SKM-1 treated with dmso at 0.1 percent for 144 hours (cell line): ENCODE results near the gene INMT.

Experiments
- DNase-seq: peaks from one replicate; lab custom pipeline; 2025; ENCODE audit not compliant: unreplicated experiment; lab: John Stamatoyannopoulos, UW

Gene INMT

DNA sequence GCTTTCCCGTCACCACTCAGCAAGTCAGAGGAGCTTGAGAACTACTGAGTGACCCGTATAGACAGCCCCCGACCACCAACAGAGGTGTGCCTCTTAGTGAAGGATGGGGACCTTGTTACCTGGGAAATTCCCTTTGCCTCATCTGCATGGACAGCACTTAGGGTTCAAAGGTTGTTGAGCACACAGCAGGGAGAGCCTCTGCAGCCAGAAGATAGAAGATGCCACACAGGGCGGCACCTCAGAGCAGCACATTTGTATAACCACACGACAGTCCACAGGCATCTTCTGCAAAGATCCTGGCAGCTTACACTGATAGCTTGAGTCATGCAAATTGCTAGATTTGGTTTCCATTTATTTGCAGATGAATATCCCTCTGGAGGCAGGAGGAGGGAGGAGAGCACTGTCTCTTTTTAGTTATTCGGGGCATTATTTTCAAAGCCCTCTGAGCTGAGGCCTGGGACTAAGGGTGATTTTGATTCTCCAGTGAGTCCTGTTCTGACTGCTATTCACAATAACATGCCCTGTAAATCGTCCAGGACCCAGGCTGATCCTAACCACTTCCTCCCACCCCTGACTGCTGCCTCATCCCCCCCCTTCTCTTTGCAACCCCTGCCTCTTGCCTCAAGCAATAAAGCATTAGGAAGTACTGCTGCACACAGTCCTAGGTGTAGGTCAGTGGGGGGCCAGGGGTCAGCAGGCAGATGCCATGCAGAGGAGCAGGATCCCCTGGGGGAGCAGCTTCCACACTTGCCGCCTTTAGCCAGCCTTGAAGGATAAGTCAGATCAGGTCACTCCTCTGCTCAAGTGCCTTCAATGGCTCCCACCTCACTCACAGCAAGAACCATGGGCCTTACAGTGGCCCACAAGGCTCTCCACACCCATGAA, 24.6 kb upstream of the INMT start:
- DNase-seq = peak; percentile 57

DNA sequence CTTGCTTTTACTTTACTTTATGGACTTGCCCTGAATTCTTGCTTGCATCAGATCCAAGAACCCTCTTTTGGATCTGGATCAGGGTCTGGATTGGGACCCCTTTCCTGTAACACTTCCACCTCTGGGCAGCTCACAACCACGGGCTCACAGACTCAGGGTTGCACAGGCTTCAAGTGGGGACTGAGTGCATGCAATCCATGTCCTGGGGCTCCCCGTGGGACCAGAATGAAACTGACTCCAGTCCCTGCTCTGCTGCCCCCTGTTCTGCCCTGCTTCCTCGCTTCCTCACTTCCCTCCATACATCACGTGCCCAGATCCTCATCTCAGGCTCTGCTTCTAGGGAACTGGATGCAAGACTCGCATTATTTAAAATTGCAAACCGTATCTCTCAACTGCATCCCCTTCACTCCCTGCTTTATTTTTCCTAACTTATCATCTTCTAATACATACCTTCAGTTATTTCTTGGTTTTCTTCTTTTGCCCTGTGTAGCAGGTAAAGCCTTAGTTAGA, 23.3 kb upstream of the INMT start:
- no peak for DNase-seq

DNA sequence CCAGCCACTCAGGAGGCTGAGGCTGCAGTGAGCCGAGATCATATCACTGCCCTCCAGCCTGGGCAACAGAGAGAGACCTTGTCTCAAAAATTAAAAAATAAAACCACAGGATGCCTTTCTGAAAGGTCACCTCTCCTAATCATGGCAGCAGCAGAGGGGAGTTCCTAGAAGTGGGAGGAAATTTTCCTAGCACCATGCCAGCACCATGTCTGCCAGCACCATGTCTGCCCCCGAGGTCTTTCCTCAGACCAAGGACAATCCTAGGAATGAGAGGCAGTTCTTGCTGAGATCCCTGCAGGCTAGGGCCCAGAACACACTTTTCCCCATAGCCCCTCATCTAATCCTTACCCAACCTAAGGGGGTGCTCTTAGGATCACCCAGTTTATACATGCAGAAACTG, 22.3 kb upstream of the INMT start:
- DNase-seq = no peak

DNA sequence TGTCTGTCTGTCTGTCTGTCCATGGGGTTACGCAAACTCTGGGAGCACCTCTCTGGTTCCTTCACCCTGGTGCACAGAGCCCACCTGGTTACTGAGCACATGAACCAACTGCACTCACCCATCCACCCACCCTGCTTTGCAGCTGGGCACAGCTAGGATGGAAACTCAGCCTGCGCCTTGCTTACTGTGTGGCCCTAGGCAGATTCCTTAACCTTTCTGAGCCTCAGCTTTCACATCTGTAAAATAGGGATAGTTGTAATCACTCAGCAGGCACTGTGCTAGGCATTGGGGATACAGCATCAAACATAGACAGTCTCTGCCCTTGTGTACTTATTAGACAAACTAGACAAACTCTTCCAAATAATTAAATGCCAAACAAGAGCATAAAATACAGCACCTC, 21.8 kb upstream of the INMT start:
- no peak for DNase-seq

DNA sequence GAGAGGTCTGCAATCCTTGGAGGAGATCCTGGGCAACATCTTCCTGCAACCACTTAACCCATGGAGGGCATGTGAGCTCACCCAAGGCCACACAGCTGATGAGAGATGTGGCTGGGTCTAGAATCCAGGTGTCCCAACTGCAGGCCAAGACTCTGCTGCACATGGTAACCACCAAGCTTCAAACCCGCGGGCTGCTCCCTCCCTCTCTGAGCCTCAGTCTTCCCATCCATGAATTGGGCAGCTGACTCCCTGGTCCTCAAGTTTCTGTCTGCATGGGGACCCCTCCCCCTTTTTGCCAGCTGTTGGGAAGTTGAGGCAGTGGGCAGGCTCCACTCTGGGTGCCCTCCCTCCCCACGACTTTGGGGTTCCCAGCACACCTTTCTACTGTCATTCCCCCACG, 20.9 kb upstream of the INMT start:
- no peak for DNase-seq

DNA sequence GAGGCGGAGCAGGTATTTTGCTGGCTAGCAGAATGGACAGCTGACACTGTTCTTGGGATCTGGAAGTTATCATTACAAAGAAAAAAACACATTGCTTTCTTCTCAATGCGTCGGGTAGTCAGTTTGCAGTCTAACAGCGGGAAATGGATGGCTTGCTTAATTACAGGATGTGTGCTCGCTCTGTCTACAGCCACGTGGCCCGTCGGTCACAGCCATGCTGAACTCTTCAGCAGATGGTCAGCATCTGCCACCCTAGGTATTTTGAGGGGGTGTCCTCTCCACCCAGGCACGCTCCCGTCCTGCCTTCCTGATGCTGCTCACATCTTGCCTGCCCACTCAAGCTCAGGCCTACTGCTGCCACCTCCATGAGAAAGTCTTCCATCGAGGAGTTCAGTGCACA, 20.4 kb upstream of the INMT start:
- DNase-seq = no peak

DNA sequence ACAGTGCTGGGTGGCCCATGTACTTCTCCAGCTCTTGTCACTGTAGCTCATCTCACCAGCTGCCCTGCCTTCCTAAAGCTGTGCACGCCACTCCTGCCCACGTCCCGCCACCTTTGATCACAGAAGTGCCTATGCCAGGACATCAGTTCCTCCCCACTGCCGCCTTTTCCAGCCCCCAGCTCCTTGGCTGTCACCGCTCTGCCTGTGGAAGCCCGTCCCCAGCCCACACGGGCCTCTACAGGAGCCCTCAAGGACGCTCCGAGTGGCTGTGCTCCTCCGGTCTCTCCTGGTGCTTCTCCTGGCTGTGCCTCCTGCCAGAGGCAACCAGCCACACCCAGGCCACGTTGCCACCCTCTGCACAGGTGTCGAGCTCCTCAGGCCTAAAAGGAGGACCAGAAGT, 19.3 kb upstream of the INMT start:
- DNase-seq = no peak

DNA sequence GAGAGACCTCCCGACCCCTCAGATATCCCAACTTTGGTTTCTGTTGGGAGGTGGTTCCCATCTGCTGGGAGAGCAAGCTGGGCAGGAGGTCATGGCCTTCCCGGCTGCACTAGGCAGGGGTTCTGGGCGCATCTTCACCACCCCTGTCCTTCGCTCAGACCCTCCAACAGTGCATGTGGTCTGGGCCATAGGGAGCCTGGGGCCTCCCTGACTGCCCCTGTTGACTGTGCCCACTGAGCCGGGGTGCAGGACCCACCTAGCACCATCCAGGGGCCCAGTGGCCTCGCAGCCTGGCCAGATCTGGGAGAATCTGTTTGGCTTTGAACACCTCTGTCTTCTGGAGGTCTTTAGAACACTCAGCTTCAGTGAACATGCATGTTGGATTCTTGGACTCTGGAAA, 18.7 kb upstream of the INMT start:
- no peak for DNase-seq

DNA sequence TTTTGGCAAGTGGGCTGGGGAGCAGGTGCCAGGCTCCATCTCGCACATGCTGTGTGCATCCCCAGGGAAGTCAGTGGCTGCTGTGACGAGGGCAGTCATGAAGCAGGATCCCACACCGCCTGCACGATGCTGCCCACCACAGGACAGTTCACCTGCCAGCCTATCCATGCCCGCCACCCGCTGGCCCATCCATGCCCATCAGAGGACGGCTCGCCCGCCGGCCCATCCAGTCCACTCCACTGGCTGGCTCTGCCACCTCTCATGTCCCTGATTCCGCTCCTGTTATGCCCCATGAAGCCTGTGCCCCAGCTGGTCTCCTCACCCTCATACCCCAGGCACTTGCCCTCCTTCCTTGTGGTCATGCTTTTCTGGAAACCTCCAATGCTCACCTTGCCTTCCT, 18.2 kb upstream of the INMT start:
- no peak for DNase-seq

DNA sequence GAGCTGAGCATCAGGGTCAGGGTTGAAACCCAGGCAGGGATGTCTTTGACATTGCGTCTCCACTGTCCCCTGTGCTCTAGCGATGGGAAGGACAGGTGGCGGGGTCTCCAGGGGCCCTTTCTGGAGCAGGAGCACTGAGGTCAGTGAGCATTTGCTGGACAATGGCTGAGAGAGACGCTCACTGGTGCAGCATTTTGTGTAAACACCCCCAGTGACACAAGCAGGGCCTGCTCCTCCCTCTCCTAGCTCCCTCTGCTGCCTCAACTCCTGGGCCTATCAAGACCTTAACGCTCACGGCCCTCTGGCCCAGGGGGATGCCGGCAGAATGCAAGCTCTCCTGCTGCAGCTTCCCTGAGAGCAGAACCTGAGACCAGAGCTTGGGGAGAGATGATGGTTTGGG, 17.4 kb upstream of the INMT start:
- no peak for DNase-seq

DNA sequence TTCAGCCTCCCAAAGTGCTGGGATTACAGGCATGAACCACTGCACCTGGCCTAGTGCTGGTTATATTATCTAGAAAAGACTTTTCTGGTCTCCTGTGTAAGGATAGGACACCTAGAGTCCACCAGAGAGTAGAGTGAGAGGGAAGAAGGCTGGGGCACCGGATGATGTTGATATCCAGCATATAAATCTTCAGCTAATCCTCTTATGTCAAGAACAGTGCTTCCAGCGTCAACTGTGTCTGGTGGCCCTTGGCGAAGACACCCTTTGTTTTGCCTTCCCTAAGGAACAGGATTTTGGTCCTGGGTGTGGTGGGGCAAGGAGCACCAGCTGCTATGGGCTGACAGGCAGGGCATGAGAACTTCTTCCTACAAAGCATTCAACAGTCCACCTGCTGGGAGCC, 16.3 kb upstream of the INMT start:
- DNase-seq = no peak

DNA sequence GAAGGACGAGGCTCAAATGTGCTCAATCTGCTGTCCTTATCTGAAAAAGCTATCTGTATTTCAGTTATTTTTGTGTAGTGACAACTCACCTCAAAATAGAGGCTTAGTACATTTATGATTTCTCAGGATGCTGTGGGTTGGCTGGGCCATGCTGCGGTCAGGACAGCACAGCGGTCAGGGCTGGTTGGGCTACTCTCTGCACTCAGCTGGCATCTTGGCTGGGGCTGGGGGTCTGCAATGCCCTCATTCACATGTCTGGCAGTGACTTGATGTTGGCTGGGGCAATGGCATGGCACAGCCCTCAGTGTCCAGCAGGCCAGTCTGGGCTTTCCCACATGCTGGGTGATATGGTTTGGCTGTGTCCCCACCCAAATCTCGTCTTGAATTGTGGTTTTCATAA, 15.6 kb upstream of the INMT start:
- no peak for DNase-seq

DNA sequence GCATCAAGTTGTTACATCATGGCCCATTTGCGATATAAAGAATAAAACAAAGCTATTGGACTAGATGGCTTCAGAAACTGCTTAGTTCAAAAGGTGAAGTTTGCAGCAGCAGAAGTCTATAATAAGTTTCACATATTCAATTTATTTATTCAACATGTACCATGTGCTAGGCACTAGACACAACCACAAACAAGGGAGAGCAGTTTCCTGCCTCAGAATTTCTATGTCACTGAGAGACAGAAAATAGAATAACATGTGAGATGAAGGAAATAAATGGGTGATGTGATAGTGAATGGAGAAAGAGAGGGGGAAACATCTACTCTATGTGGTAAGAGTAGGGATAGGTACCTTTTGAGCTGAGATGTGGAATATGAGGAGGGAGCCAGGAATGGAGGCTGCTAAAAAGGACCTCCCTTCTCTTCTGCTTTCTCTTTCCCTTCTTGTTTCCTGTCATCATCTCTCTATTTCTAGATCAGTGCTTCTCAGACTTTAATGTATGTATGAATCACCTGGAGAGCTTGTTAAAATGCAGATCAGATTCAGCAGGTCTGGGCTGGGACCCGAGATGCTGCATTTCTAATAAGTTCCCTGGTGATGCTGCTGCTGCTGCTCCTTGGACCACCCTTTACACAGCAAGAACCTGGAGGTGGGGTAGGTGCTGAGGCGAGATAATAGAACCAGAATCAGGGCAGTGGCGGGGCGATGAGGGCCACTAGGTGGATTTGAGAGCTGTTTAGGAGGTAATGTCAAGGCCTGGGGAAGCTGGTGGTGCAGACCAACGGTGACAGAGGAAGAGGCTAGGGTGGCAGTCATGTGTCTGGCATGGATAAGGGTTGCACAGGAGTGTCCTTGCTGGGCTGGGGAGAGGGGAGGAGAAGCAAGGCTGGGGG, 13.7 kb upstream of the INMT start:
- no peak for DNase-seq

DNA sequence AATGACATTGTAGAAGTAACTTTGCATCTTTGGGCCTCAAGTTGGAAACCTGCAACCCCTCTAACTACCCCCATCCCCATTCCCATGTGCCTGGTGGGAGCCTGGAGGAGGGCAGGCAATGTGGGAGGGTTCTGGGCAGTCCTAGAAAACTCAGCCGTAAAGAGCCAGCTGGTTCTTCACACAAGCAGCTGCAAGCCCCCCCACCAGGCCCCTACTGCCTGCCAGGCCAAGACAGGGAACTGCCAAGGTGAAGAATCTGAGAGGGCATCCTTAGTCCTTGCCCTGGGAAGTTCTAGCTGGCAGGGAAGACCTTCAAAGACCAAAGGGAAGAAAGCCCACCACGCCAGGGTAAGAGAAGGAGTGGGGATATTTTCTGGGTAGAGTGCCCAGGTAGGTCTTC, 12.2 kb upstream of the INMT start:
- no peak for DNase-seq

DNA sequence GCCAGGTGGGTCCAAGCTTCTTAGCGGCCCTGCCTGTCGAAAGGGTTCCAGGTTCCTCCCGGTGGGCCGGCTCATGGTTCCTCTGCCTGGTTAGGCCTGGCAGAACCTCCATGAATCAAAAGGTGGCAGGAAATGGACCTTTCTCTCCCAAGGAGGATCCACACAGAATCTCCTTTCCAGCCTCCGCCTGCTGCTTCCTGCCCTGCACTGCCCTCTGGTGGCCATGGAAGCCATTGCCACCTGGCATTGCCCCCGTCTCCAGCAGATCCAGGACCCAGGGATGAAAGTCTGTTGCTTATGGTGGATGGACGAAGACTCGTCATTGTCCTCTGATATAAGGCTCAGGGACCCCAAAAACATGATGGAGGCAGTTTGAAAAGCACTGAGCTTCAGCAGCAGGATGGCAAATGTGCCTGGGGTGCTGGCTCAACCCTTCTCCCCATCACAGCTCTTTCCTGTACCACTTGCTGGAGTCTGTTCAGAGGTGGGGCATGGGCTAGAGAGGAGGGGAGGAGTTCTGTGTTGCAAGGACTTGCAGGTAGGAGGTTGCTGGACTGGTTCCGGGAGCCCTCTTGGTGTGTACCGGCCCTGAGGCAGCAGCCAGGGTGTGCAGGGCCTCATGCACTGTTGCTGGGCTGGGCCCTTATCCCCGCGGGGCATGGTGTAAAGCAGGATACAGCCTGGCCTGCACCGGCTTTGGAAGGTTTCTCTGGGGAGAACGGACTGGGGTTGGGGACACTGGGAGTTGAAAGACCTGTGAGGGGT, 11.3 kb upstream of the INMT start:
- DNase-seq = peak; percentile 39

DNA sequence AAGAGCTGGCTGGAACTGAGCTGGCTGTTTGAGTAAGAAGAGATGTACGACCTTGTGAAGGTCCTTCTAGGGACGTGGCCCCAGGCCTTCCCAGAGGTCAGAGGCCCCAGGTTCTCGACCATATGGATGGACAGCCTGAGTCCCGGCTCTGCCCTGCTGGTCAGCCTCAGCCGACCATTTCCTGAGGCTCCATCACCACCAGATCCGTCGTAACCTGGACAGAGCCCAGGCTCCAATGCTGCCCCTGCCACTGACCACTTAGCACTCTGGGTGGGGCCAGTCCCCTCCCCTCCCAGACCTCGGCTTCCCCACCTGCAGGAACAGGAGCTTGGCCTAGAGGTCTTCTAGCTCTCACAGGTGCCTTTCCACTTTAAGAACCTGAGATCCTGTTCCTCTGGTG, 10.6 kb upstream of the INMT start:
- no peak for DNase-seq

DNA sequence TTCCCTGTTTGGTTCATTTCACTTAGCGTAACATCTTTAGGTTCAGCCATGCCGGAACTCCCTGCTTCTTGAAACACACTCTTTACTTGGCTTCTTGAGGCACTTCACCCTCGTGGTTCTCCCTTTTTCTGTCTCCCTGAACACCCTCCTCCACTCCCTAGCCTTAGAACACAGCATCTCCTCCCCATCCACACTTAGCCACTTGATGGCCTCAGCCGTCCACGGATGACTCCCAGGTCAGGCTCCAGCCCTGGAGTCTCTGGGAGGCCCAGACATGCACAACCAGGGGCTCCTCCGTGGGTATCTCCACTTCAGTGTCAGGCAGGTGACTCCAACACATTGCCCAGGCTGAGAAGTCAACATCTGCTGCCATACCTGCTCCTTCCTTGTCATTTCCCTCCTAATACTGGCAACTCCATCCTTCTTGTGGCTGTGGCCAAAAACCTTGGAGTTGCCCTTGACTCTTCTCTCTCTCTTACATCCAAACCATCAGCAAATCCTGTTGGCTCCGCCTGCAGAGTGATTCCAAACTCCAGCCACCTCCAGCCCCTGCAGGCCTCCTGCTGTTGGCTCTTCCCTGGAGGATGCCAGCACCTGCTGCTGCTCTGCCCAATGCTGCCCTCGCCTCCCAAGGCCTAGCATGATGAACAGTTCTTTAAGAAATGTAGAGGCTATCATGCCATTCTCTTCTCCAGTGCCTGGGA, 8.4 kb upstream of the INMT start:
- no peak for DNase-seq

DNA sequence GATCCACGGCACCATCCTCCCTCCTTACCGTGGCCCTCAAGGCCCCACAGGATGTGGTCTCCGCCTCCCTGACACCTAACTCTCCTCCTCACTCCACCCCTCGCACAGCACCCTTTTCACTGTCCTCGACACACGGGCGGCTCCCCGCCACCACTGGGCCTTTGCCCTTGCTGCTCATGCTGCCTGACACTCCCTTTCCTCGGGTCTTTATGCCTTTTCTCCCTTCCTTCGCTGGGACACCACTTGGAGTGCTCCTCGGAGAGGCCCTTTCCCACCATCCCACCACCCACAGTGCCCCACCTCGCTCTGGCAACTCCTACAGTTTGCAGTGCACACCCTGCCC, 7.9 kb upstream of the INMT start:
- no peak for DNase-seq

DNA sequence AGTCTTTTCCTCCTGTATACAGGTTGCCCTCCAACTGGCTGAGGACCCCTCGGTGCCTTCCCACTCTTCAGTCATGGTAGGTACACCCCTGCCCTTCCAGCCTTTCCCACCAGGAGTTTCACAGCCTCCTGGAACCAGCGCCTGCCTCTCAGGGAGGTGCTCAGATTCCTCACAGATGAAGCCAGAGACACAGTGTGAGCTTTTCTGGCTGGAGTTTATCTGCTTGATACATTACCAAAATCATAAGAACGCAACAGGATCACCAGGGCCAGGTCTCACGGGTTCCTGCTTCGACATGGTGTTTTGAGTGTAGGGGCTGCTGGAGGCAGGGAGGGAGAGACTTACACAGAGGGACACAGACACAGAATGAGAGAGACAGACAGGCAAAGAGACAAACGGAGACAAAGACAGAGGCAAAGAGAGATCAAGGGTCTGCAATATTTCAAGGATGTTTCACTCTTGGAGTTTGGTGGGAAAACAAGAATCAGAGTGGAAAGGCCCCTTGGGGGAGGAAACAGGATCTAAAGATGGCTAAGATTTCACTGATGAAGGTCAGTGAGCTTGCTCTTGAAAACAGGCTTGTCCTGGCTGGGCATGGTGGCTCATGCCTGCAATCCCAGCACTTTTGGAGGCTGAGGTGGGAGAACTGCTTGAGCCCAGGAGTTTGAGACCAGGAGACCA, 6.5 kb upstream of the INMT start:
- DNase-seq = no peak

DNA sequence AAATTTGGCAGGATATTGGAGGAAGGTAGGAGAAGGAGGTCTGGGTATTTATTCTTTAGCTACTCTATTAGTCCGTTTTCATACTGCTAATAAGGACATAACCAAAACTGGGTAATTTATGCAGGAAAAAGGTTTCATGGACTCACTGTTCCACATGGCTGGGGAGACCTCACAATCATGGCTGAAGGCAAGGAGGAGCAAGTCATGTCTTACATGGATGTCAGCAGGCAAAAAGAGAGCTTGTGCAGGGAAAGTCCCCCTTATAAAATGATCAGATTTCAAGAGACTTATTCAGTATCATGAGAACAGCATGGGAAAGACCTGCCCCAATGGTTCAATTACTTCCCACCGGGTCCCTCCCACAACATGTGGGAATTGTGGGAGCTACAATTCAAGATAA, 1.9 kb upstream of the INMT start:
- DNase-seq = no peak
